Astrocyte (in vitro differentiated cells and primary cell): ENCODE results near the gene TAGLN3.

Source experiments
- CTCF ChIP-seq: IDR thresholded peaks from 2 replicates; pipeline ENCODE4 v1.5.1; 2011; ENCODE audit warnings: low read depth, mild to moderate bottlenecking, inconsistent platforms, low read length, moderate library complexity; ENCODE audit not compliant: insufficient read depth
- EZH2 ChIP-seq: IDR thresholded peaks from 2 replicates; pipeline ENCODE4 v1.6.1; 2012; ENCODE audit warnings: mild to moderate bottlenecking, low read length, inconsistent platforms; ENCODE audit not compliant: insufficient read depth

DNA sequence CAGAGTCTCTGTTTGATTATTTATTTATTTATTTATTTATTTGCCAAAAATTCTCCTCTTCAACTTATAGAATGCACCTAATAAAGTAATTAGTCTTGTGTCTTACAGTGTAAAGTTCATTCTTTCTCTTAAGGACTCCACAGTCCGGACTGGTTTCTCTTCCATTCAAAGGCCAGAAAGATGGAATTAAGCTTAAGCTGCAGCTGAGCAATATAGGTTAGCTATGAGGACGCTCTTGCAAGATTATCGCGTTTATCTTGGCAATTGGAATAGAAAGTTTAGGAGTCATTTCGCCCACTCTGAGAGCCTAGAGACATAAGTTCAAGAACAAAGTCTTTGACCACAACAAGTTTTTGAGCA is 15.0 kb downstream of the TAGLN3 start:
- TF ChIP-seq EZH2 (no peak), CTCF (no peak)
